ENCODE results near the gene PIGZ.

The PIGZ gene

GRCh38 chr3:196992461-196993065 lies 23.9 kb upstream of the PIGZ start:
- H3K9me3 ChIP-seq (ENCODE audit: insufficient read depth, low read length), result no peaks in the 10 kb centered on the region
- no peaks in the 10 kb centered on the region for H3K27me3 ChIP-seq (ENCODE audit: insufficient read depth, insufficient read length)
- no peak for TF ChIP-seq YY1 (IDR thresholded peaks at IDR 0.05; ENCODE audit: insufficient read depth, insufficient read length)
- TF ChIP-seq ZNF274 (IDR thresholded peaks at IDR 0.05; ENCODE audit: low read depth, low read length), result no peak
- TF ChIP-seq SUZ12 (IDR thresholded peaks at IDR 0.05; ENCODE audit: extremely low read depth, insufficient read depth, insufficient read length), result no peak
- H3K4me1 ChIP-seq (ENCODE audit: insufficient read depth, insufficient read length), result peaks cover 18% of the 10 kb centered on the region
- no peak for DNase-seq (ENCODE audit: low read depth, low spot score)
- H3K36me3 ChIP-seq (ENCODE audit: insufficient read depth, insufficient read length, low read length), result no peaks in the 10 kb centered on the region
- no peak overlapping the region for H3K4me3 ChIP-seq (ENCODE audit: insufficient read length, low read depth)
- H3K9ac ChIP-seq (ENCODE audit: insufficient read length, low read depth), result no peak overlapping the region

- no peak for DNase-seq (ENCODE audit: low read depth, low spot score)
- no peak overlapping the region for H3K9ac ChIP-seq (ENCODE audit: insufficient read length, low read depth)
- no peak overlapping the region for H3K4me3 ChIP-seq (ENCODE audit: insufficient read length, low read depth)
- no peaks in the 10 kb centered on the region for H3K9me3 ChIP-seq (ENCODE audit: insufficient read depth, low read length)
- no peaks in the 10 kb centered on the region for H3K36me3 ChIP-seq (ENCODE audit: insufficient read depth, insufficient read length, low read length)
- TF ChIP-seq ZNF274 (IDR thresholded peaks at IDR 0.05; ENCODE audit: low read depth, low read length), result no peak
- TF ChIP-seq YY1 (IDR thresholded peaks at IDR 0.05; ENCODE audit: insufficient read depth, insufficient read length), result no peak
- TF ChIP-seq SUZ12 (IDR thresholded peaks at IDR 0.05; ENCODE audit: extremely low read depth, insufficient read depth, insufficient read length), result no peak
- no peaks in the 10 kb centered on the region for H3K27me3 ChIP-seq (ENCODE audit: insufficient read depth, insufficient read length)
- peaks cover 18% of the 10 kb centered on the region for H3K4me1 ChIP-seq (ENCODE audit: insufficient read depth, insufficient read length)
Observed at GRCh38 chr3:196991581-196992460, 23.2 kb upstream of the PIGZ start.

- no peak for DNase-seq (ENCODE audit: low read depth, low spot score)
- Histone ChIP-seq H3K27me3 (ENCODE audit: insufficient read depth, insufficient read length) (no peaks in the 10 kb centered on the region), H3K4me1 (ENCODE audit: insufficient read depth, insufficient read length) (peaks cover 18% of the 10 kb centered on the region), H3K4me3 (ENCODE audit: insufficient read length, low read depth) (no peak overlapping the region), H3K9me3 (ENCODE audit: insufficient read depth, low read length) (no peaks in the 10 kb centered on the region), H3K9ac (ENCODE audit: insufficient read length, low read depth) (no peak overlapping the region), H3K36me3 (ENCODE audit: insufficient read depth, insufficient read length, low read length) (no peaks in the 10 kb centered on the region)
- TF ChIP-seq SUZ12 (IDR thresholded peaks at IDR 0.05; ENCODE audit: extremely low read depth, insufficient read depth, insufficient read length) (no peak), YY1 (IDR thresholded peaks at IDR 0.05; ENCODE audit: insufficient read depth, insufficient read length) (no peak)
Observed at GRCh38 chr3:196990601-196991007, 22.0 kb upstream of the PIGZ start.

GRCh38 chr3:196989721-196990262 lies 21.2 kb upstream of the PIGZ start:
- TF ChIP-seq SUZ12 (IDR thresholded peaks at IDR 0.05; ENCODE audit: extremely low read depth, insufficient read depth, insufficient read length) (no peak), YY1 (IDR thresholded peaks at IDR 0.05; ENCODE audit: insufficient read depth, insufficient read length) (no peak), ZNF274 (IDR thresholded peaks at IDR 0.05; ENCODE audit: low read depth, low read length) (no peak)
- no peaks in the 10 kb centered on the region for H3K9me3 ChIP-seq (ENCODE audit: insufficient read depth, low read length)
- no peaks in the 10 kb centered on the region for H3K36me3 ChIP-seq (ENCODE audit: insufficient read depth, insufficient read length, low read length)
- no peaks in the 10 kb centered on the region for H3K27me3 ChIP-seq (ENCODE audit: insufficient read depth, insufficient read length)
- peaks cover 10% of the 10 kb centered on the region for H3K4me1 ChIP-seq (ENCODE audit: insufficient read depth, insufficient read length)
- no peak overlapping the region for H3K4me3 ChIP-seq (ENCODE audit: insufficient read length, low read depth)
- no peak overlapping the region for H3K9ac ChIP-seq (ENCODE audit: insufficient read length, low read depth)
- no peak for DNase-seq (ENCODE audit: low read depth, low spot score)

GRCh38 chr3:196988241-196989029 lies 19.8 kb upstream of the PIGZ start:
- no peak for TF ChIP-seq SUZ12 (IDR thresholded peaks at IDR 0.05; ENCODE audit: extremely low read depth, insufficient read depth, insufficient read length)
- no peak for TF ChIP-seq ZNF274 (IDR thresholded peaks at IDR 0.05; ENCODE audit: low read depth, low read length)
- no peak for TF ChIP-seq YY1 (IDR thresholded peaks at IDR 0.05; ENCODE audit: insufficient read depth, insufficient read length)
- Histone ChIP-seq H3K4me3 (ENCODE audit: insufficient read length, low read depth) (no peak overlapping the region), H3K36me3 (ENCODE audit: insufficient read depth, insufficient read length, low read length) (no peaks in the 10 kb centered on the region), H3K9me3 (ENCODE audit: insufficient read depth, low read length) (peaks cover 8% of the 10 kb centered on the region), H3K4me1 (ENCODE audit: insufficient read depth, insufficient read length) (peaks cover 10% of the 10 kb centered on the region), H3K9ac (ENCODE audit: insufficient read length, low read depth) (no peak overlapping the region), H3K27me3 (ENCODE audit: insufficient read depth, insufficient read length) (no peaks in the 10 kb centered on the region)
- no peak for DNase-seq (ENCODE audit: low read depth, low spot score)

- Histone ChIP-seq H3K27me3 (ENCODE audit: insufficient read depth, insufficient read length) (no peaks in the 10 kb centered on the region), H3K9me3 (ENCODE audit: insufficient read depth, low read length) (peaks cover 18% of the 10 kb centered on the region), H3K9ac (ENCODE audit: insufficient read length, low read depth) (no peak overlapping the region), H3K36me3 (ENCODE audit: insufficient read depth, insufficient read length, low read length) (no peaks in the 10 kb centered on the region), H3K4me3 (ENCODE audit: insufficient read length, low read depth) (no peak overlapping the region), H3K4me1 (ENCODE audit: insufficient read depth, insufficient read length) (peaks cover 9% of the 10 kb centered on the region)
- no peak for DNase-seq (ENCODE audit: low read depth, low spot score)
- TF ChIP-seq ZNF274 (IDR thresholded peaks at IDR 0.05; ENCODE audit: low read depth, low read length) (no peak), YY1 (IDR thresholded peaks at IDR 0.05; ENCODE audit: insufficient read depth, insufficient read length) (no peak), SUZ12 (IDR thresholded peaks at IDR 0.05; ENCODE audit: extremely low read depth, insufficient read depth, insufficient read length) (no peak)
Observed at GRCh38 chr3:196987022-196987421, 18.4 kb upstream of the PIGZ start.
